GM19372 (cell line): ENCODE results near the gene KRTCAP2.

Experiments used
- ATAC-seq: cut with Tn5 transposase; IDR thresholded peaks from one replicate; pipeline ENCODE4 v1.9.1; 2021; ENCODE audit warnings: mild to moderate bottlenecking, low read depth, moderate library complexity; ENCODE audit not compliant: unreplicated experiment

The KRTCAP2 gene

GRCh38 chr1:155184835-155185782, 12.0 kb upstream of the KRTCAP2 start:
- ATAC-seq: no peak

DNA sequence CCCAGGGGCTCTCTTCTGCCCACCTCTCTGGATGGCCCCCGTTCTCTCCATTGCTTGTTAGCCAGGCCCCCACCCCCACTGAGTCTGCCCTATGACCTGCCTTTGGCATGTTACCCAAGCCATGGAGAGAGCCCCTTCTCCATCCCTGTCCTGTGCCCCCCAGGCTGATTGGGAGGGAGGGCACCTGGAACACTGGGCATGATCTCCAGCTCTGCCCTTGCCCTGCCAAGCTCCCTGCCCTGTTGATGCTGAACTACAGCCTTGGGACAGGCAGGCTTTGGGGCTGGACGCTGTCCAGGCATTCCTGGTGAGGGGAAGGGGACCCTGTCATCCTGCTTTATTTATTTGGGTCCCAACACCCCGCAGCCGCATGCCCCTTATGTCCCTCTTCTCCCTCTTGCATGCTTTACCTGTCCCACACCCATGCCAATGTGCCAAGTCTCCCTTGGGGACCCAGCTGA, 11.3 kb upstream of the KRTCAP2 start:
- ATAC-seq: no peak

DNA sequence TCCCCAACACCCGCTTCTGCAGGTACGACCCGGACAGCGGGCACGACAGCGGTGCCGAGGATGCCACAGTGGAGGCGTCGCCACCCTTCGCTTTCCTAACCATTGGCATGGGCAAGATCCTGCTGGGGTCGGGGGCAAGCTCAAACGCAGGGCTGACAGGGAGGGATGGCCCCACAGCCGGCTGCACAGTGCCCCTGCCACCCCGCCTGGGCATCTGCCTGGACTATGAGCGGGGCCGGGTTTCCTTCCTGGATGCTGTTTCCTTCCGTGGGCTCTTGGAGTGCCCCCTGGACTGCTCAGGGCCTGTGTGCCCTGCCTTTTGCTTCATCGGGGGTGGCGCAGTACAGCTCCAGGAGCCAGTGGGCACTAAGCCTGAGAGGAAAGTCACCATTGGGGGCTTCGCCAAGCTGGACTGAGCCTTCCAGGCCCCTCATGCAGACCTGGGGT, 10.7 kb upstream of the KRTCAP2 start:
- no peak for ATAC-seq

GRCh38 chr1:155182052-155182550, 9.0 kb upstream of the KRTCAP2 start:
- no peak for ATAC-seq

GRCh38 chr1:155181371-155182051, 8.4 kb upstream of the KRTCAP2 start:
- ATAC-seq: no peak

DNA sequence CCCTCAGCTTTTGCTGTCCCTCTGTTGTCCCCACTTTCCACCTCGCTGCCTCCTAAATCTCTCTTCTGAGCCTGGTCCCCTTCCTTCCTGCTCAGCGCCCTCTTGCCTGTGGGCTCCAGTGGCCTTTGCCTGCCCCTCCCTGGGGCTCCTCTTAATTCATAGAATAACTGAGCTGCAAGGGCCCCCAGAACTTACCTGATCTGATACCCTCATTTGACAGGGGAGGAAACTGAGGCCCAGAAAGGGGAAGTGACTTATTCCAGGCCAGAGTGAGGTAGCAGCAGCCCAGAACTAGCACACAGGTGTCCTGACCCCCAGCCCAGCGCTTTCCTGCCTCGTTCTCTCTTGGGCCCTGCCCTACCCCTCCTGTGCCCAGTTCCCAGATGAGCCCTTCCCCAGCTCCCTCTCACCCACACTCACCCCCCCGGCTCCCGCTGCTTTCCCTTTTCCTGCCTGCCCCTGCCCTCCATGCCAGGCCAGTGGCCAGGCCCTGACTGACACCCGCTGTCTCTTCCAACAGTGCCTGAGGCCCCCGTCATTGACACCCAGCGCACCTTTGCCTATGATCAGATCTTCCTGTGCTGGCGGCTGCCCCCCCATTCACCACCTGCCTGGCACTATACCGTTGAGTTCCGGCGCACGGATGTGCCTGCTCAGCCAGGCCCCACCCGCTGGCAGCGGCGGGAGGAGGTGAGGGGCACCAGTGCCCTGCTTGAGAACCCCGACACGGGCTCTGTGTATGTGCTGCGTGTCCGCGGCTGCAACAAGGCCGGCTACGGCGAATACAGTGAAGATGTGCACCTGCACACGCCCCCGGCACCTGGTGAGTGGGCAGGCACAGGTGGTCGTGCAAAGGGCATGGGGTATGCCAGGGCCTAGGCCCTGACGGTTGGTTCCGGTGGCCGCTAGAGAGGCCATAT, 6.3 kb upstream of the KRTCAP2 start:
- no peak for ATAC-seq

GRCh38 chr1:155178441-155179111, 5.5 kb upstream of the KRTCAP2 start:
- no peak for ATAC-seq

DNA sequence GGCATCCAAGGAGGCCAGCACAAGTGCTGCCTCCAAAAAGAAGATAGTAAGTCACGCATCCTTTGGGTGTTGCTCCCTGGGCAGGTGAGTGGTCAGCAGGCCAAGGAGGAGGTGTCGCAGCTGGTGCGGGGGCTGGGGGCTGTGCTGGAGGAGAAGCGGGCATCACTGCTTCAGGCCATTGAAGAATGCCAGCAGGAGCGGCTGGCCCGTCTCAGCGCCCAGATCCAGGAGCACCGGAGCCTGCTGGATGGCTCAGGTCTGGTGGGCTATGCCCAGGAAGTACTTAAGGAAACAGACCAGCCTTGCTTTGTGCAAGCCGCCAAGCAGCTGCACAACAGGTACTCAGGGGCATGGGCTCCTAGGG, 4.8 kb upstream of the KRTCAP2 start:
- ATAC-seq: no peak

GRCh38 chr1:155177192-155177917, 4.3 kb upstream of the KRTCAP2 start:
- ATAC-seq: no peak

- no peak for ATAC-seq
Measured at GRCh38 chr1:155176544-155177071, 3.5 kb upstream of the KRTCAP2 start.

- ATAC-seq: no peak
Measured at GRCh38 chr1:155175927-155176371, 2.8 kb upstream of the KRTCAP2 start.

DNA sequence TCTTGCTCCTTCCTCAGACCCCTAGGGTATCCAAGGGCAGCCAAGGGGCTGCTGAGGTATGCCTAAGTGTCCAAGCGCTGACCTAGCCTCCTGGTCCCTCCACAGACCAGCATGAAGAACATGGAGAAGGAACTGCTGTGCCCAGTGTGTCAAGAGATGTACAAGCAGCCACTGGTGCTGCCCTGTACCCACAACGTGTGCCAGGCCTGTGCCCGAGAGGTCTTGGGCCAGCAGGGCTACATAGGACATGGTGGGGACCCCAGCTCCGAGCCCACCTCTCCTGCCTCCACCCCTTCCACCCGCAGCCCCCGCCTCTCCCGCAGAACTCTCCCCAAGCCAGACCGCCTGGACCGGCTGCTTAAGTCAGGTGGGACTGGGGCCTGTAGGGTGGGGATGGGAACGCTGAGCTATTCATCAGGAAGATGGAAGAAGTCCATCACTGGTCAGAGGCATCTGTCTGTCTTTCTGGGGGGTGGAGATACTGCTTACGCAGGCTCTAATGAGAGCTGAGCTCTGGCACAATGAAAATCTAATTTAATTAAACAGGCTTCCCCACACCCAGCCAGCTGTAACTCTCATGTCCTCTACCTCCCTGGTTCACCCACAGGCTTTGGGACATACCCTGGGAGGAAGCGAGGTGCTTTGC, 2.3 kb upstream of the KRTCAP2 start:
- ATAC-seq: no peak

- no peak for ATAC-seq
Measured at GRCh38 chr1:155174324-155175280, 1.5 kb upstream of the KRTCAP2 start.

- no peak for ATAC-seq
Measured at GRCh38 chr1:155173478-155174323, 597 bp upstream of the KRTCAP2 start, which contains the start of gene TRIM46. TSS of gene TRIM46 (plus strand) at chr1:155173849. CDS start at chr1:155173967, 118 bp downstream.

GRCh38 chr1:155171836-155172731, 1.0 kb downstream of the KRTCAP2 start:
- ATAC-seq: no peak
